TTC549 (cell line): ENCODE measurements around the gene CCT5.

Source experiments
- FAIRE-seq: peaks from 2 replicates; lab custom pipeline; 2012; peaks lifted over from hg19 to GRCh38; lab: Jason Lieb, UNC

Gene CCT5

DNA sequence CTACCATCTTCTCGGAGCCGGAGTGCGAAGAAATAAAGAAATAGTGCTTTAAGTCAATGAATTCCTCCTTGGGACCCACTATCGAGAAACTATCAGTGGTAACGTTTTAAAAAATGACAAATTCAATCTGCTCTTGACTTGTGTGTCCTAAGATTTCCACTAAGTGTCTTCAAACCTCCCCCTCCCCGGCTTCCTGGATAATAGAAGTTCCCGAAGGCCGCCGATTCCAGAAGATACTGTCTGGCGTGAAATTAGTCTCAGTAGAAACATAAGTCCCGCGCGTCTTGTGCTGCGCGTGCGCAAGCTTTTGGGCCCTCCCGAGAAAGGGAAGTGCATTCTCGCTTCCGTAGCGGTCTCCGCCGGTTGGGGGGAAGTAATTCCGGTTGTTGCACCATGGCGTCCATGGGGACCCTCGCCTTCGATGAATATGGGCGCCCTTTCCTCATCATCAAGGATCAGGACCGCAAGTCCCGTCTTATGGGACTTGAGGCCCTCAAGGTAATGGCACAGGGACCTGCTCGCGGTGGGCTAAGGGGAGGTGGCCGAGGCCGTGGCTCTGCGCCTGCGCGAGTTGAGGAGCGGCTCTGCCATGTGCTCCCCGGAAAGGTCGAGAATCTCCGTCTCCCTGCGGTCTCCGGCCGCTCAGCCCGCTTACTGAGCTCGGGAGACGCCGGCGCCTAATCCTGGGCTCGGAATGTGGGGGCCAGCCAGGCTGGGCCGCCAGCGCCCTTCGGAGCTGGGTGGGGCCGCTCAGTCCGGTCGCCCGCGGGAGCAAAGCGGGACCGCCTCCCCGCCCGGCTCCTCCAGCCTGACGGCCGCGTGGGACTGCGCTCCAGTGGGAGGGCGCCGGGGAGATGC is at the start of gene CCT5:
Gene CCT5 (plus strand): TSS at position 333 of the 858 bp plus-strand sequence. CDS start 61 bp downstream, at position 394.
- FAIRE-seq, result no peak

DNA sequence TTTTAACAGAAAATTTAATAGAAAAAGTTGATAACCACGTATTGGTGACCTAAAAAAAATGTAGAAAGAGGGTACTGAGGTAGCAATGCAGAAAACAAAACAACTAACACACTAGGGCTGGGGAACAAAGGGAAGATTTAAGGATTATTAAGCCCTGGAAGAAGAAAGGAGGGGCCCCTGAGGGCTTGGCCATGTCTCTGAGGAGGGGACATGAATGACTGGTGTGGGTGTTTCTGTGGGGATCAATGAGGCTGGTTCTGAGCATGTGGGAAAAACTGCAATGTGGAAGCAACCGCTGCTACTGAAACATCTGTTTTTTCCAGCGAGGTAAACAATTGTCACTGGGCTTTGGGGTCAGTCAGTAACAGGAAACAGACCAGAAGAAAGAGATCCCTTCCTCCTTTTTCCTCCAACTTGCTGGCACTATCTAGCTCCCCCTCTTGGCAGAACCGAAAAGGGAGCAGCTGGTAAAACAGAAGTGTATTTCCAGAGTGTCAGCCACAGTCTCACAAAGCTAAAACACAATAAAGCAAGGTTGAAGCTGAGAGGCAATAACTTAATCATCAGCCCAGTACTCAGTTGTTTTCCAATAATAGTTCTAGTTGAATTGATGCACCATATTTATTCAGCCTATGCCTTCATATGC is 48.7 kb upstream of the CCT5 start:
- no peak for FAIRE-seq

DNA sequence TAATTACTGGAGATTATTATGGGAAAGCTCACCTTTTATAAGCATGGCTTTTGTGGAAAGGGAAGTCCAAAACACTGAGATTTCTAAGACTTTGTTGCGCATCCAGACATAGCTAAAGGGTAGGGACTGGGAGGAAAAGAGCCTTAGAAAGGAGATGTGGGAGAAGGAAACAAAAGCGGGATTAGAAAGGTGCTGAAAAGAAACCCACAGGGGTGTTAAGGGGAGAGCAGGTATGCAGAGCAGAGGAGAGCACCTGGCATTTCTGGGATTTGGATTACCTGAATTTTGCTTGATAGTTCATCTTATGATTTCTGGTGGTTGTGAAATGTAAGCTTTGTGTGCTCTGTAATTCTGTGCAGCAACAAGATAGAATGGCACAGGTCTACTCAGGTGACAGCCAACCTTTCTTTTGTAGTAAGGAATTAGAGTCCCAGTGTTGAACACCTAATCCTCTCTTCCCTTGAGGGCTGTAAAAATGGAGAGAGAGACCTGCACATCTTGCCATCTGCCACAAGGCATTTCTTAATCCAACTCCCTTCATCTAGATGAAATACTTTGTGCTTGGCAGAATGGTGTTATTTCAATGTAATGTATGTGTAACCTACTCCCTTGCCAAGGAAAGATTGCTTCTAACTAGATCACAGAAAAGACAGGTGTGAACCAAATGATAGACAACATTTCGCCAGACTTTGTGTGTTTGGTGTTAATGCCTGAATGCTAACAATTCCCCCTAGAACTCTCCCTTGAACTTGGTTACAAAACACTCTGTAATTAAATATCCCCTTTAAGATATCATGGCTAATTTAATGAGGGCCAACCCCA is 47.8 kb upstream of the CCT5 start:
- FAIRE-seq, result no peak

DNA sequence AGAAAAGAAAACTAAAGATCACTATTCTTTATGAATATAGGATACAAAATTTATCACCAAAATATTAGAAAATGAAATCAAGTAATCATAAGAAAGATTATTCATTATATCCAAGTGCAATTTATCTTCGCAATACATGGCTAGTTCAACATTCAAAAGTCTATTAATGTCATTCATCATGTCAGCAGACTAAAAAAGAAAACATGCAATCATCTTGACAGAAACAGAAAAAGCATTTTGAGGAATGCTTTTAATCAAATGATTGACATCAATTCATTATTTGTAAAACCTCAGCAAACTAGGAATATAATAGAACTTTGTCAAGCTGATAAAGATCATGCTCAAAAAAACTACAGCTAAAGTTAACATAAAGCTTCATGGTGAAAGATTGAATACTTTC is 41.1 kb upstream of the CCT5 start:
- FAIRE-seq, result no peak

DNA sequence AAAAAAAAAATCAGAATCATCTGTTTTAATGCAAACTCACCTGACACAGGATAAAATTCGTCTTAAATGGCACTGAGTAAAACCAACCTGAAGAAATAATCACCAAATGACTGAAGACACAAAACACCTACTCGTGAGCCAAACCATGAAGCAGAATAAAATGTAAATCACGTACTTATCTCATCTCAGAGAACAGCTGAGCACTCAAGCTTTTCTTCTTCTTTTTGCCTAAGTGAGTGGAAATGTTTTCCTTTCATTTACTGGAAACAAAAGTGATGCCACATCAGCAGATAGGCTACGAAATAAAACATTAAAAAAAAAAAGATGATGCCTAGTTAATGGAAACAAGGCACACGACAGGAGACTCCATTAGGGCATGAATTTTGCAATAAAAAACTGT is 36.8 kb upstream of the CCT5 start:
- no peak for FAIRE-seq

DNA sequence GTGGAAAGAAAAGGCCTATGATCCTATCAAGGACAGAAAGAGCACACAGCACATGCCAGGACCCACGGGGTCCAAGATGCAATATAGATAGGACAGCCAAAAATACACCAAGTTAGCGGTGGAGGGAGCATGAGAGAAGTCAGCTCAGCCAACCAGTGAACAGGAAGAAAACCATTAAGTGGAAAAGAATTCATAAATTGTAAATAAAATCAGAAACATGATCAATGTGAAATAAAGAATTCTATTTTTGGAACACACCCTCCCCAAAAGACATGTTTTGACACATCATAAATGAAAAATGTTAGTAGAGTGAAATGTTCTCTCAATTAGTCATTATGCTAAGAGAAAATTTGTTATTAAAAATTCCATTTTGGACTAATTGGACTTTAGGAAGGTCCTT is 36.0 kb upstream of the CCT5 start:
- FAIRE-seq, result no peak

DNA sequence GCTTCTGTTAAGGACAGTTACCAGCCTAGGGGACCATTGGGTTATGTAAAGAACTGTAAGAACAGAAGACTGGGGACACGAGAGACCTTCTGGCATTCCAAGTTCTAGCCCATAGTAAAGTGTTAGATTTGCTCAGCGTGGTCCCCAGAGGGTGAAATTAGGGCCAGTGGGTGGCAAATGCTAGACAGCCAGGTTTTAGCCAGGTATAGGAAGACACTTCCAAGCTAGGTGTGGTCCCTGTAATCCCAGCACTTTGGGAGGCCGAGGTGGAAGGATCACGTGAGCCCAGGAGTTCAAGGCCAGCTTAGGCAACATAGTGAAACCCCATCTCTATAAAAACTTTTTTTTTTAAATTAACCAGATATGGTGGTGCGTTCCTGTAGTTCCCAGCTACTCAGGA is 34.7 kb upstream of the CCT5 start:
- FAIRE-seq, result no peak

DNA sequence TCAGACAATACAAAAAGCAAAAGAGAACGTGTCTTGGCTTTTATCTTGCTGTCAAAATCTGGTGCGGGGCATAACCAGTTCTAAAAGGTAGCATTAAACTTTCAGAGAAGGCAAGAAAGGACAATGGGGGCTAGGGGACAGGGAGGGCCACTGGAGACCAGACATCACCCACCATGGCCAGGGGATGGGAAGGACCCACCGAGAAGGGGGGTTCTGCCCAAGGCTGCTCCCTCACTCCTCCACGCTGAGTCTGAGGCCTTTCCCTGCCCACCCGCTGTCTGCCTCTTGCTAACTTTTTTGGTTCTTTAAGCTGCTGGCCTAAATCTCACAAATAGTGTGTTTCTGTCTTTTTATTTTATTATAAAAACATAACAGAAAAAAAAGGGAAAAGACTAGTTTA is 34.0 kb upstream of the CCT5 start:
- no peak for FAIRE-seq

DNA sequence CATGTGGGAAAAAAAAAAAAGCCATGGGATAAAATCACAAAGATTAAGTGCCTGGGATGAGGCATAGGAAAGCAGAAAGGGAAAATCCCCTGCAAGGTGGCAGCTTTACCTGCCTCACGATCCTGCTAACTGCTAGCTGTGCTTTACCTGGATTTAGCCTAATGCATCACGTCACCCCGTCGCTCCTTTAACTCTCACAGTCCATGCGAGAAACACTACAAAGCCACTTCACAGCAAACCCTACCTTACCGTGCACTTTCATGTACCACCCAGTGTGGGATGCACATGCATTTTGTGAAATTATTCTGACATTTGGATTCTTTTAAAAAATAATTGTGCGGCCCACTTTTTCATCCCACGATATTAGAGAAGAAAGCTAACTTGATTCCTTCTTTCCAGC is 31.4 kb upstream of the CCT5 start:
- no peak for FAIRE-seq

DNA sequence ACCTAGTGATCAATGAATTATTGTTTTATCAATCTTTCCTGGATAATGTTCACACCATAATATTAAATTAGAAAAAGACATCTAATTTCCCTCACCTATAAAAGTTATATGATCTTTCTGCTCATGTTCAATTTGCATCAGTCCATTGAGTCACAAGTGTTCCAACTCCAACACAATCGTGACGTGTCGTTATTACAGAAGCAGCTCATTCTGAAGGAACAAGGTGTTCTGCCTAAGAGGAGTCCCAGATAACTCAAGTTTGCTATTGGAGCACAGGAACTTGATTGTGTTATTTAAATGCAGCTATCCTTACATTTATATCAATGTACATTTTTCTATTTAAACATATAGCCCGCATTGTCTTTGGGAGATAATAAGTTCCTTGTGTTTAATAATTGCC is 31.0 kb upstream of the CCT5 start:
- no peak for FAIRE-seq

DNA sequence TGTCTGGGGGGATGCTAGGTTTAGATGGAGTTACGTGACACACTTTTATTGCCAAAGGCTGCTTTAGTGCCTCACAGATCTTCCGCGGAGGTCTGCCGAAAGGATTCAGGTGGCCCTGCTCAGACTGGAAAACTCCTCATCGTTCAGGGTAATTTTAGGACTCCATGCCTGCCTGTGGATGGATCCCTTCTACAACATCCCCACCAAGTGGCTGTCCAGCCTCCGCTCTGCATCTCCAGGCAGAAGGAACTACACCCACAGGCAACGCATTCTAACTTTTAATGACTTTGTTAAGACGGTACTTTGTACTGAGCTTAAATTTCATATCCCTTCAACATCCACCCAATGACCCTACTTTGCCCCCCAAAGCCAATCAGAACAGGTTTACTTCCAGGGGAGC is 29.8 kb upstream of the CCT5 start:
- FAIRE-seq, result no peak

DNA sequence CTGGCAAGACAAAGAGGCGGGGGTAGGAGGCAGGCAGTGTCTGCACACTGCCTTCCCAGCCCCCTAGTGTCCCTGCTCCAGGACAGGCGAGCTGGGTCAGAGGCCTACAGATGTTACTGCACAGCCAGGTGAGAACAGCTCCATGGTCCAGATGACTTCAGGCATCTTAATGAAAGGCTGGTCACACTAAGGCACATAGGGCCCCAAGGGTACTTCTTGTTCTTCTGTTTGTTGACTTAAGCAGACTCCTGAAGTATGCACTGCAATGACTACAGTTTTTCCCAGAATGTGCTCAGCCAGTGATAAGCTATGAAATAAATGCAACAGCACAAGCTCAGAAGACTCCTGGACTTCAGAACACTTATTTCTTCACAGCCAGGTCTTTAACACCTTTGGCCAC is 27.8 kb upstream of the CCT5 start:
- no peak for FAIRE-seq

DNA sequence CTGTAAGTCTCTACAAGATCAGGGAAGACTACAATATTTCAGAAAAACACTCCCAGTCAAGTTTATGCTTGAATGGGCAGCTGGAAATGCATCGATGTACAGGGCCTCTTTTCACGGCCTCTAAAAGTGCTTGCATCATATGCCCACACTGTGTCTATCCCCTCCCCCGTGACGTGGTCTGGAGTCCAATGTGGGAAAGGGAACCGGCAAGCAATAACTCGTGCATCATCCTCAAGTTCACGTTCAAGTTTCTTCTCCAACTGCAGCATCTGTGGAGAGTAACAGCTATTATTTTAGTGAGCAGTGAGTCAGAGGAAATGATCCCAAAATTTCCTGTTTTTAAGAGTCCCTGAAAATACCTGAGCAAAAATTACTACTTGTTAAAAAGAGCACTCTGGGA is 22.7 kb upstream of the CCT5 start:
- no peak for FAIRE-seq

DNA sequence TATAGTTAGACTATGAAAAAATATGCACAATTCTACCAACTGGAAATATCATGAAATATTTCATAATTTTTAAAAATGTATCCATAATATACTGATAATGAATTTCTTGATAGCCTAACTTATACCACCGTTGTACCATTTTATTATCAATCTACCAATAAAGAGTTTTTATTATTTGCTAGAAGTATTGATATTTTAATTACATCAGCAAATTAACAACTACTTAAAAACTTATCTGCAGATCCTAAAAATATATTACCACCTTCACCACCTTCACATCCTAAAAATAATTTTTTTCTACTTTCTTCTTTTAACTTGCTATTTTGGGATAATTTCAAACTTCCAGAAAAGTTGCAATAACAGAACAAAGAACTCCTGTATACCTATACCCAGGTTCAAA is 21.8 kb upstream of the CCT5 start:
- FAIRE-seq, result no peak

DNA sequence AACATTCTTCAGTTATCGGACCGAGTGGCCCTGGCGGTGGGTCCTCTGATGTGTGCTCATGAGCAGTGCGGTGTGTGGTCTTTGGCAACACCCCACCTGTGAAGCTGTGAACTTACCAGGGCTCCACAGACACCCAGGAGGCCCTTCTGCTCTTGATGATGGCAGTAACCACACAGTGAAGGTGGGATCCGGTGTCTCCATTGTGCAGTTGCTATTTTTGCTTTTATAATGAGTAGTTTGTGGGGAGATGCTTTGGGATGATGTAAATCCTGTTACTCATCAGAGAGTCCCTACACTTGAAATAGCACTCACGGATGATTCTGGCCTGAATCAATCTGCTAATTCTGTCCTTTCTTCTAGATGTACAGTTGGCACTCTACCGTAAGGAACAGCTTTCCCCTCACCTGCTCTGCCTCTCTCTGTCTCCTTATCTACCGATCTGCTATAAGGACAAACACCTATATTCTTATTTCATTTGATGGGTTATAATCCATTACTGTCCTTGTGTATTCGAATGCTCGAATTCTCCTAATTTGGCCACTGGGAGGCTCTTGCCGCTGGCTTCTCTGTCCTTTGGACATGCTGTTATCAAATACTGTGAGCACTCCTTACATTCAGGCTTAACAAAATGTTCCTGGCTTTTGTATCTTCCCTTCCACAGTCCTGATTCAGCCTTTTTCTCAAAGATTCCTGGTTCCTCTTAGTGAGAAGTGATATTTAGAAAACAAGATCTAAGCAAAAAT is 20.6 kb upstream of the CCT5 start:
- FAIRE-seq, result no peak

DNA sequence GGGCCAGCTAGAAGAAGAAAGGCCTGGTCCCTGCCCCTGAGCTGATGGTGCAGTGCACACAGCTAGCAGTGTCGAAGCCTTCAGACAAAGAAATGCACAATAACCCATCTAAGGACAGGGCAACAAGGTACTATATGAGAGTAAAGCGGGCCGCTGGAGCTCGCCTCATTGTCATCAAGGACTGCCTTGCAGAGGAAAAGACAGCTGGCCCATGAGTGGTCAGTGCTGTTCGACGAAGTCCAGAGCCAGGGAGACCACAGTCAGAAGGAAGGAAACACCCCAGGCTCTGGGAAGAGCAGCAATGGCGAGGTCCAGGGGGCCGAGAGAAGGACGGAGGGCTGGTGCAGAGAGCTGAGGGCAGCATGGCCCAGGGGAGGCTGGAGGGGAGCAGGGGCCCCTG is 17.7 kb upstream of the CCT5 start:
- no peak for FAIRE-seq

DNA sequence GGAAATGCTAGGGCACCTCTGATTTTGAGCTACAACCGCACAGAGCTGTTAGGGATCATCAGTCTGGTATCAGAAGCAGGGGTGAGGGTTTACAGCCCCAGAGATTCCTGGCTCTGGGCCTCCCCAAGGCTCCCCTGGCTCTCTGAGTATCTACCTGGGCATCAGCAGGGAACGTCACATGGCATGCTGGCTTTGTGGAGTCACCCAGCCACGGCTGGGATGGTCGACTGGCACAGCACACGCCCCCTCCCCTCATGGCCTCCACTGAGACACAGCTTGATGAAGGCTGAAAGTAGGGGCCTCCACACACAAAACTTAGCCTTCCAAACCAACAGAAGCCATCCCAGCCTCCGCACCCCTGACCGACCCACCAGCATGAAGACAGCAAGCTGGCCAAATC is 17.1 kb upstream of the CCT5 start:
- no peak for FAIRE-seq

DNA sequence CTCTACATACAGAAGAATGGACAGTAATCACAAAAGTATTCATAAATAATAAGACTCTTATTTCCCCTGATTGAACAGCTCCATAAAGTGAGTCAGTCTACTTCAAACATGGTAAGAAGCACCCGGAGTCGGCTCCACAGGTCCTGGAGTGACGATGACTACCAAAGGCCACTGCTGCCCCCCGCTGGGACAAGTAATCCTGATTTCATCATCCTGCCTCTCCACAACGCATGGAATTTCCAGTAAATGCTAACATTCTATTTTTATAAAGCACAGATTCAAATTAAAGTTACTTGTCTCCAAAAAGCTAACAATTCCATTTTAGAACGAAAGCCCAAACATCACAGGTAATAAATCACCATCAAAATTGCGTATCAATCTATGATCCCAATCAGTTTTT is 16.6 kb upstream of the CCT5 start:
- FAIRE-seq, result no peak

DNA sequence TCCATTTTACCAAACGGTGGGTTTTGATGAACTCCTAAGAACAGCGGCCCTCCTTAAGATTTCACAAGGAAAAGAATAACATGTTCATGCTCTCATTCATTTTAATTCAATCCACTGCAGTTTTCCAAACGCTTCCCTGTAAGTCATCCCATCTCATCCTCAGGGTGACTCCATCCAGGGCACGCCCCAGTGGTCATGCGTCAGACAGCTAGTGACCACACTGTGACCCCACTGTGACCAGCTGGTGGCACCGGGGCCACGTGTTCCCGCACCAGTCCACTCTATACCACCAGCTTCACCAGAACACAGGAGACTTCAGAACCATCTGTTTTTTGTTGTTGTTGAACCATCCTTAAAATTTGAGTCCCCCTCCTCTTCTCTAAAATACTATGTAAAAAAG is 14.7 kb upstream of the CCT5 start:
- FAIRE-seq, result no peak

DNA sequence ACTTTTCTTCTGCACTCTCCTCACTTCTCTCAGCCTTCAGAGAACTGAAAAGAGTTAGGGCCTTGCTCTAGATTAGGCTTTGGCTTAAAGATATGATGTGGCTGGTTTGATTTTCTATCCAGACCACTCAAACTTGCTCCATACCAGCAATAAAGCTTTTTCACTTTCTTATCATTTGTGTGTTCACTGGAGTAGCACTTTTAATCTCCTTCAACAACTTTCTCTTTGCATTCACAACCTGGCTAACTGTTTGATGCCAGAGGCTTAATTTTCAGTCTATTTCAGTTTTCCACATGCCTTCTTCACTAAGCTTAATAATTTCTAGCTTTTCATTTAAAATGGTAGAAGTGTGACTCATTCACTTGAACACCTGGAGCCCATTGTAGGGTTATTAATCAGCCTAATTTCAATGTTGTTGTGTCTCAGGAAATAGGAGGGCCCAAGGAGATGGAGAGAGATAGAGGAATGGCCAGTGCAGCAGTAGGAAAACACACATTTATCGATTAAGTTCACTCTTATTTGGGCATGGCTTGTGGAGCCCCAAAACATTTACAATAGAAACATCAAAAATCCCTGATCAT is 6.3 kb upstream of the CCT5 start:
- no peak for FAIRE-seq

DNA sequence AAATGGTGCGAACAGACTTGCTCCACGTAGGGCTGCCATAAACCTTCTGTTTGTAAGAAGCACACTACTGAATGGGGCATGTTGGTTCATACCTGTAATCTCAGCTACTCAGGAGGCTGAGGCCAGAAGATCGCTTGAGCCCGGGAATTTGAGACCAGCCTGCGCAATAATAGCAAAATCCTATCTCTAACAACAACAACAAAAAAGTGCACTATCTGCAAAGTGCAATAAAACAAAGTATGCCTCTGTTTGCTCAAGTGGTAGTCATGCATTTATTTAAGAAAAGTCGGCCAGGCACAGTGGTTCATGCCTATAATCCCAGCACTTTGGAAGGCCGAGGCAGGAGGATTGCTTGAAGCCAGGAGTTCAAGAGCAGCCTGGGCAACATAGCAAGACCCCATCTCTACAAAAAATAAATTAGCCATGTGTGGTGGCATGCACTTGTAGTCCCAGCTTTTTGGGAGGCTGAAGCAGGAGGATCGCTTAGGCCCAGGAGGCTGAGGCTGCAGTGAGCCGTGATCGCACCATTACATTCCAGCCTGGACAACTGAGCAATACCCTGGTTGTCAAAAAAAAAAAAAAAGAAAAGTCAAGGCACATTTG is 5.6 kb upstream of the CCT5 start:
- FAIRE-seq, result no peak

DNA sequence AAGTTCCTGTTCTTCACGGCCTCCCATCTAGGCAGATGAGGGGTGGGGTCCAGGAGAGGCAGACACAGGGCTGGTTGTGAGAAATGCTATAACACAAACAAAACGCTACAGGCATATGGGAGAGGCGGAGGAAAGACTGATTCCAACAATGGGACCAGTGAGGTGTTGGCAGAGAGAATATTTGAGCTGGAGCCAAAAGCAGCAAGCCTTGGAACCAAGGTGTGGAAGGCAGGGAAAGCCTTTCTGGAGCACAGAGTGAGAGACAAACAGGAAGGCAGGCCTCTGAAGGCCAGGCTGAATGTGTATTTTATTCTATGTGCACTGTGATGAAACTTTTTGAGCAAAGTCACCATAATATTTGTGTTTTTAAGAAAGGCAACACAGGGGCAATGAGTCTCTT is 3.3 kb upstream of the CCT5 start:
- FAIRE-seq, result no peak
